HepG2 (cell line): ENCODE data around the gene MFSD2B. TPM values are rescaled to one million over a fixed set of nuclear protein-coding genes. Genes with fewer than 3 reads are reported as not detected.

Source experiments
- ATF4 ChIP-seq, 2 experiments: fragments of 450-650 bp in 1 of 2; sonication (generic) in 1 of 2; formaldehyde crosslinking; IDR thresholded peaks; 2 replicates each; pipeline versions ENCODE4 v1.5.0 to v1.8.0; 2020 to 2022; ENCODE audit warnings: mild to moderate bottlenecking in 1 of 2, missing genetic modification reagents in 1 of 2
- CBFB ChIP-seq: sonication (generic); formaldehyde crosslinking; IDR thresholded peaks from 2 replicates; pipeline ENCODE4 v1.4.0; 2020; ENCODE audit warnings: missing genetic modification reagents
- HBP1 ChIP-seq: IDR thresholded peaks from 2 replicates; pipeline ENCODE4 v1.6.1; 2016; ENCODE audit warnings: low read depth, control low read depth
- HMGA1 ChIP-seq: sonication (generic); formaldehyde crosslinking; conservative IDR thresholded peaks from 2 replicates; pipeline ENCODE4 v1.4.0; 2020; ENCODE audit warnings: missing genetic modification reagents
- POLR2AphosphoS2 ChIP-seq: IDR thresholded peaks from 2 replicates; pipeline ENCODE4 v1.6.1; 2011; ENCODE audit warnings: low read depth, low read length, improper control_type of control experiment
- SALL1 ChIP-seq: sonication (generic); formaldehyde crosslinking; IDR thresholded peaks from 2 replicates; pipeline ENCODE4 v1.8.0; 2022; ENCODE audit warnings: mild to moderate bottlenecking, missing genetic modification reagents
- SP5 ChIP-seq: IDR thresholded peaks from 2 replicates; pipeline ENCODE4 v1.6.1; 2016; ENCODE audit warnings: low read depth, borderline replicate concordance
- TAF15 ChIP-seq: fragments of 200-400 bp; formaldehyde crosslinking; IDR thresholded peaks from one replicate; pipeline ENCODE4 v1.6.1; 2018; ENCODE audit warnings: mild to moderate bottlenecking, low read depth, low read length; ENCODE audit not compliant: poor library complexity, severe bottlenecking
- TCF12 ChIP-seq, 2 experiments: fragments of 450-650 bp in 1 of 2; sonication (generic) in 1 of 2; formaldehyde crosslinking in 1 of 2; IDR thresholded peaks; 2 replicates each; pipeline versions ENCODE4 v1.6.1 to v1.8.0; 2017 to 2022; ENCODE audit warnings: antibody characterized with exemption in 1 of 2, mild to moderate bottlenecking in 1 of 2, missing genetic modification reagents in 1 of 2, moderate library complexity in 1 of 2
- ZBTB4 ChIP-seq: sonication (generic); formaldehyde crosslinking; IDR thresholded peaks from 2 replicates; pipeline ENCODE4 v1.4.0; 2020; ENCODE audit warnings: missing genetic modification reagents, mild to moderate bottlenecking, borderline replicate concordance
- ZBTB7B ChIP-seq: sonication (generic); formaldehyde crosslinking; IDR thresholded peaks from 2 replicates; pipeline ENCODE4 v1.4.0; 2020; ENCODE audit warnings: missing genetic modification reagents
- ZFP91 ChIP-seq: sonication (generic); formaldehyde crosslinking; IDR thresholded peaks from 2 replicates; pipeline ENCODE4 v1.9.0; 2022; ENCODE audit warnings: missing genetic modification reagents, mild to moderate bottlenecking, borderline replicate concordance
- ZHX1 ChIP-seq: sonication (generic); formaldehyde crosslinking; IDR thresholded peaks from 2 replicates; pipeline ENCODE4 v1.8.1; 2022; ENCODE audit warnings: low read depth, mild to moderate bottlenecking, missing genetic modification reagents
- ZNF256 ChIP-seq: sonication (generic); formaldehyde crosslinking; conservative IDR thresholded peaks from 2 replicates; pipeline ENCODE4 v1.4.0; 2020; ENCODE audit warnings: missing genetic modification reagents
- ZNF275 ChIP-seq: sonication (generic); formaldehyde crosslinking; IDR thresholded peaks from 2 replicates; pipeline ENCODE4 v1.8.0; 2022; ENCODE audit warnings: missing genetic modification reagents, mild to moderate bottlenecking, inconsistent platforms, borderline replicate concordance
- polyA plus RNA-seq, 8 experiments: library from polyadenylated mRNA; depleted of rRNA in 3 of 8; stranded (reverse) in 7 of 8; unstranded in 1 of 8; fragments of >200 nt; fragmentation: Illumina TruSeq in 4 of 8; extraction: Trizol in 4 of 8; gene quantifications; 2 replicates each; pipeline versions ENCODE4 v1.2.1 to v1.2.3, GENCODE V29; 2011 to 2016; ENCODE audit warnings: low read depth in 4 of 8, missing spikeins in 1 of 8, mixed read lengths in 1 of 8; ENCODE audit not compliant: insufficient read depth in 1 of 8
- total RNA-seq, 5 experiments: library from RNA; depleted of rRNA; stranded (reverse); fragments of >200 nt; fragmentation: Illumina TruSeq; extraction: Trizol; gene quantifications; 2 replicates each; pipeline ENCODE4 v1.2.3, GENCODE V29; 2016; ENCODE audit warnings: low read depth in 1 of 5

Gene MFSD2B
- total and polyA plus RNA-seq, 2 of the 13 experiments (the other 11 are each of a cell fraction or from before 2014, with no cell fraction given) = 0.21 to 0.93 TPM

GRCh38 chr2:24050041-24050979, 40.4 kb downstream of the MFSD2B start (continued):
- TF ChIP-seq HBP1 (CRISPR knock-in tag) (no peak), HMGA1 (CRISPR knock-in tag) (no peak), ZBTB4 (CRISPR knock-in tag) (0 out of 2 replicates have a peak, but pooled peaks have one; percentile 11), ZNF275 (0 out of 2 replicates have a peak, but pooled peaks have one; percentile 12), ZFP91 (CRISPR knock-in tag) (peak; percentile 43), CBFB (CRISPR knock-in tag) (no peak), SALL1 (peak; percentile 41), POLR2AphosphoS2 (no peak), ZBTB7B (CRISPR knock-in tag) (peak; percentile 87), SP5 (no peak), TAF15 (no peak), ATF4 (CRISPR knock-in tag; IDR thresholded peaks at IDR 0.05) (no peak), ZNF256 (no peak; the same call in 1 of the 2 replicates), TCF12 (IDR thresholded peaks at IDR 0.05) (no peak), TCF12 (CRISPR knock-in tag; IDR thresholded peaks at IDR 0.05) (no peak), ZHX1 (0 out of 2 replicates have a peak, but pooled peaks have one; percentile 63)
